Suprapubic skin (tissue), 4 donors: ENCODE results near the gene CCDC184. TPM values are rescaled to one million over a fixed set of nuclear protein-coding genes. Genes with fewer than 3 reads are reported as not detected.

ENCODE experiments used
- DNase-seq, 2 donors: peaks; one replicate each; pipeline ENCODE4 v3.0.0-alpha.2; 2019; ENCODE audit warnings: low spot score in 2 of 2
- H3K27ac ChIP-seq: fragments of 200-600 bp; sonication (generic); one replicate; pipeline ENCODE4 v1.5.1; 2019
- H3K27me3 ChIP-seq: fragments of 200-600 bp; sonication (generic); one replicate; pipeline ENCODE4 v1.5.1; 2019
- H3K36me3 ChIP-seq: fragments of 200-600 bp; sonication (generic); one replicate; pipeline ENCODE4 v1.5.1; 2019
- H3K4me1 ChIP-seq: fragments of 200-600 bp; sonication (generic); one replicate; pipeline ENCODE4 v1.5.1; 2019
- H3K4me3 ChIP-seq: fragments of 200-600 bp; sonication (generic); one replicate; pipeline ENCODE4 v1.5.1; 2019; ENCODE audit warnings: mild to moderate bottlenecking
- H3K9me3 ChIP-seq: fragments of 200-600 bp; sonication (generic); one replicate; pipeline ENCODE4 v1.5.1; 2019
- CTCF ChIP-seq, 2 donors: fragments of 200-600 bp in 1 of 2; fragments of 450-650 bp in 1 of 2; sonication (generic) in 1 of 2; IDR thresholded peaks; one replicate each; pipeline ENCODE4 v1.5.1; 2016 to 2019; ENCODE audit warnings: antibody characterized with exemption in 2 of 2, mild to moderate bottlenecking in 1 of 2, moderate library complexity in 1 of 2
- EP300 ChIP-seq: sonication (generic); formaldehyde crosslinking; IDR thresholded peaks from one replicate; pipeline ENCODE4 v1.6.1; 2017; ENCODE audit warnings: antibody characterized with exemption
- POLR2A ChIP-seq, 2 donors: fragments of 450-650 bp; IDR thresholded peaks; one replicate each; pipeline ENCODE4 v1.6.1; 2017; ENCODE audit warnings: antibody characterized with exemption in 2 of 2, mild to moderate bottlenecking in 2 of 2, moderate library complexity in 2 of 2
- POLR2AphosphoS5 ChIP-seq, 3 donors: sonication (generic); formaldehyde crosslinking; IDR thresholded peaks; one replicate each; pipeline ENCODE4 v1.6.1; 2017; ENCODE audit warnings: antibody characterized with exemption in 3 of 3
- WGBS: methylation state at CpG from one replicate; pipeline ENCODE4 v1.1.5; 2018; 5-methylcytosine and 5-hydroxymethylcytosine counted together
- total RNA-seq, 4 donors: library from RNA; depleted of rRNA; stranded (reverse); fragments of >200 nt; gene quantifications; one replicate each; pipeline ENCODE4 v1.1.0, GENCODE V29; 2016

Gene CCDC184
- total RNA-seq, 4 donors from 2014 or later: 0.19 to 0.83 (median 0.60) TPM

- H3K27me3 ChIP-seq: no peaks in the 10 kb centered on the region
- no peaks in the 10 kb centered on the region for H3K9me3 ChIP-seq
- no peak for DNase-seq
- H3K4me1 ChIP-seq: peaks cover 16% of the 10 kb centered on the region
- H3K36me3 ChIP-seq: no peaks in the 10 kb centered on the region
- 58% methylated on average over 2 of the region's 2 CpGs for WGBS
- H3K27ac ChIP-seq: no peak overlapping the region
- no peak overlapping the region for H3K4me3 ChIP-seq
- TF ChIP-seq EP300: no peak
- no peak for TF ChIP-seq CTCF (IDR thresholded peaks at IDR 0.05)
- TF ChIP-seq POLR2A (IDR thresholded peaks at IDR 0.05): no peak
- no peak for TF ChIP-seq POLR2AphosphoS5 (IDR thresholded peaks at IDR 0.05)
Observed at GRCh38 chr12:48193623-48194022, 10.2 kb downstream of the CCDC184 start.

- WGBS: 68% methylated on average over 1 of the region's 1 CpG
- Histone ChIP-seq H3K27me3 (no peaks in the 10 kb centered on the region), H3K9me3 (no peaks in the 10 kb centered on the region), H3K36me3 (no peaks in the 10 kb centered on the region), H3K27ac (no peak overlapping the region), H3K4me1 (peaks cover 26% of the 10 kb centered on the region), H3K4me3 (no peak overlapping the region)
- DNase-seq: no peak
- TF ChIP-seq CTCF (IDR thresholded peaks at IDR 0.05): no peak
- no peak for TF ChIP-seq POLR2A (IDR thresholded peaks at IDR 0.05)
- no peak for TF ChIP-seq EP300
- no peak for TF ChIP-seq POLR2AphosphoS5 (IDR thresholded peaks at IDR 0.05)
Observed at GRCh38 chr12:48194799-48195201, 11.4 kb downstream of the CCDC184 start.

- Histone ChIP-seq H3K4me1 (peaks cover 20% of the 10 kb centered on the region), H3K27me3 (no peaks in the 10 kb centered on the region), H3K27ac (peak overlapping the region; percentile 96), H3K9me3 (no peaks in the 10 kb centered on the region), H3K36me3 (no peaks in the 10 kb centered on the region), H3K4me3 (peak overlapping the region; percentile 79)
- WGBS: 0% methylated on average over 10 of the region's 10 CpGs
- TF ChIP-seq POLR2A (IDR thresholded peaks at IDR 0.05) (no peak), POLR2AphosphoS5 (IDR thresholded peaks at IDR 0.05) (no peak), EP300 (no peak), CTCF (IDR thresholded peaks at IDR 0.05) (no peak)
- DNase-seq: no peak
Observed at GRCh38 chr12:48197549-48197970, 14.1 kb downstream of the CCDC184 start.

GRCh38 chr12:48197971-48198671 is 14.7 kb downstream of the CCDC184 start:
- Histone ChIP-seq H3K4me1 (peaks cover 20% of the 10 kb centered on the region), H3K9me3 (no peaks in the 10 kb centered on the region), H3K27me3 (no peaks in the 10 kb centered on the region), H3K4me3 (peak overlapping the region; percentile 79), H3K36me3 (no peaks in the 10 kb centered on the region), H3K27ac (peak overlapping the region; percentile 96)
- TF ChIP-seq EP300 (no peak), POLR2A (IDR thresholded peaks at IDR 0.05) (peak; percentile 86 to 96), POLR2AphosphoS5 (IDR thresholded peaks at IDR 0.05) (peak; percentile 53 to 87 (median 77)), CTCF (IDR thresholded peaks at IDR 0.05) (no peak)
- peak; percentile 98 to 99 for DNase-seq
- 1% methylated on average over 31 of the region's 39 CpGs for WGBS

GRCh38 chr12:48198672-48198971 is 15.2 kb downstream of the CCDC184 start:
- H3K36me3 ChIP-seq: no peaks in the 10 kb centered on the region
- H3K4me1 ChIP-seq: peaks cover 20% of the 10 kb centered on the region
- H3K9me3 ChIP-seq: no peaks in the 10 kb centered on the region
- no peaks in the 10 kb centered on the region for H3K27me3 ChIP-seq
- peak overlapping the region; percentile 79 for H3K4me3 ChIP-seq
- peak in 1 of 2 donors; percentile 70 for DNase-seq
- WGBS: 25% methylated on average over 11 of the region's 26 CpGs
- H3K27ac ChIP-seq: peak overlapping the region; percentile 96
- TF ChIP-seq POLR2AphosphoS5 (IDR thresholded peaks at IDR 0.05) (no peak), EP300 (no peak), CTCF (IDR thresholded peaks at IDR 0.05) (no peak), POLR2A (IDR thresholded peaks at IDR 0.05) (no peak)
